BJ (cell line): ENCODE data around the gene C2orf76. TPM values are rescaled to one million over a fixed set of nuclear protein-coding genes. Genes with fewer than 3 reads are reported as not detected.

Experiments
- CTCF ChIA-PET: fragments of 350-600 bp; formaldehyde crosslinking; extraction: SDS; loops from one replicate; lab custom pipeline; 2021; ENCODE audit warnings: antibody characterized with exemption, inconsistent platforms; lab: Yijun Ruan, JAX
- POLR2A ChIA-PET: fragments of 300-600 bp; sonication (Branson Sonifier 250); formaldehyde crosslinking; extraction: SDS; loops from one replicate; lab custom pipeline; 2021; ENCODE audit warnings: antibody characterized with exemption; lab: Charles Lee
- DNase-seq: peaks from one replicate; pipeline ENCODE4 v3.0.0-alpha.2; 2011; ENCODE audit warnings: low read depth
- H3K27me3 ChIP-seq: 2 replicates; pipeline ENCODE4 v1.6.0; 2011; ENCODE audit warnings: low read length; ENCODE audit not compliant: control insufficient read depth, insufficient read depth
- H3K36me3 ChIP-seq: 2 replicates; pipeline ENCODE4 v1.5.1; 2011; ENCODE audit warnings: low read length; ENCODE audit not compliant: control insufficient read depth, insufficient read depth
- H3K4me3 ChIP-seq: 2 replicates; pipeline ENCODE4 v1.5.1; 2011; ENCODE audit warnings: low read depth, mild to moderate bottlenecking, control low read depth, low read length
- CTCF ChIP-seq: IDR thresholded peaks from 2 replicates; pipeline ENCODE4 v1.5.1; 2011; ENCODE audit warnings: low read depth, mild to moderate bottlenecking, control low read depth, inconsistent platforms, low read length, moderate library complexity; ENCODE audit not compliant: insufficient read depth
- polyA plus RNA-seq: library from polyadenylated mRNA; depleted of rRNA; stranded (reverse); fragments of >200 nt; gene quantifications from 2 replicates; pipeline ENCODE4 v1.2.3, GENCODE V29; 2011

C2orf76 gene
- polyA plus RNA-seq, 1 experiment = 7.0 TPM

GRCh38 chr2:119324685-119325270, 41.9 kb downstream of the C2orf76 start:
- ChIA-PET POLR2A (no interaction called here), CTCF (interaction anchor here (1.0 kb wide), 1 partner anchor 20 kb away, joined by 3 read pairs; no protein-coding TSS in a partner anchor)
- Histone ChIP-seq H3K4me3 (no peak overlapping the region), H3K36me3 (no peaks in the 10 kb centered on the region), H3K27me3 (no peaks in the 10 kb centered on the region)
- no peak for DNase-seq
- no peak for TF ChIP-seq CTCF

- DNase-seq = no peak
- no peaks in the 10 kb centered on the region for H3K27me3 ChIP-seq
- TF ChIP-seq CTCF = no peak
- CTCF ChIA-PET = no interaction called here
- no peak overlapping the region for H3K4me3 ChIP-seq
- no peaks in the 10 kb centered on the region for H3K36me3 ChIP-seq
- POLR2A ChIA-PET = no interaction called here
Measured at GRCh38 chr2:119323459-119323858, 43.2 kb downstream of the C2orf76 start.

- Histone ChIP-seq H3K4me3 (no peak overlapping the region), H3K27me3 (no peaks in the 10 kb centered on the region), H3K36me3 (no peaks in the 10 kb centered on the region)
- no peak for DNase-seq
- CTCF ChIA-PET = no interaction called here
- TF ChIP-seq CTCF = no peak
- POLR2A ChIA-PET = no interaction called here
Measured at GRCh38 chr2:119319593-119319992, 47.0 kb downstream of the C2orf76 start.

GRCh38 chr2:119317554-119317953, 49.1 kb downstream of the C2orf76 start:
- Histone ChIP-seq H3K36me3 (no peaks in the 10 kb centered on the region), H3K4me3 (no peak overlapping the region), H3K27me3 (no peaks in the 10 kb centered on the region)
- TF ChIP-seq CTCF = no peak
- ChIA-PET POLR2A (no interaction called here), CTCF (no interaction called here)
- no peak for DNase-seq

GRCh38 chr2:119316066-119316465, 50.6 kb downstream of the C2orf76 start:
- no peak for DNase-seq
- ChIA-PET CTCF (no interaction called here), POLR2A (no interaction called here)
- Histone ChIP-seq H3K36me3 (no peaks in the 10 kb centered on the region), H3K27me3 (no peaks in the 10 kb centered on the region), H3K4me3 (no peak overlapping the region)
- no peak for TF ChIP-seq CTCF
